PC-9 (cell line): ENCODE data around the gene ATP11C. TPM values are rescaled to one million over a fixed set of nuclear protein-coding genes. Genes with fewer than 3 reads are reported as not detected.

Experiments used
- BruUV-seq: library from RNA; stranded (reverse); fragments of 400-500 nt; replicated peaks from 2 replicates; lab custom pipeline; 2021; lab: Mats Ljungman, UMichigan
- CTCF ChIA-PET: fragments of 300-600 bp; sonication (Branson Sonifier 250); formaldehyde crosslinking; loops from one replicate; lab custom pipeline; 2022; ENCODE audit warnings: antibody characterized with exemption; lab: Charles Lee
- POLR2A ChIA-PET: fragments of 300-600 bp; sonication (Branson Sonifier 250); formaldehyde crosslinking; loops from one replicate; lab custom pipeline; 2022; ENCODE audit warnings: antibody characterized with exemption; ENCODE audit not compliant: unreplicated experiment; lab: Charles Lee
- DNase-seq, 2 experiments: peaks; one replicate each; pipeline versions ENCODE4 v3.0.0 to v3.0.0-alpha.2; 2015 to 2022; ENCODE audit warnings: mixed read lengths in 1 of 2
- H2AFZ ChIP-seq: fragments of 200-600 bp; sonication (generic); 2 replicates; pipeline ENCODE4 v1.8.1; 2017; ENCODE audit warnings: antibody characterized with exemption
- H3F3A ChIP-seq: fragments of 200-600 bp; sonication (generic); 2 replicates; pipeline ENCODE4 v1.8.1; 2017; ENCODE audit warnings: antibody characterized with exemption, mild to moderate bottlenecking, low read depth; ENCODE audit not compliant: insufficient read depth
- H3K27ac ChIP-seq: fragments of 200-600 bp; sonication (generic); 2 replicates; pipeline ENCODE4 v1.6.1; 2016; ENCODE audit warnings: mixed run types
- H3K27me3 ChIP-seq: fragments of 200-600 bp; sonication (generic); 2 replicates; pipeline ENCODE4 v1.6.1; 2016; ENCODE audit warnings: low read depth, mixed run types; ENCODE audit not compliant: insufficient read depth
- H3K36me3 ChIP-seq: fragments of 200-600 bp; sonication (generic); 2 replicates; pipeline ENCODE4 v1.6.1; 2016; ENCODE audit warnings: low read depth, mixed run types
- H3K4me1 ChIP-seq: fragments of 200-600 bp; sonication (generic); replicated peaks from 2 replicates; pipeline ENCODE4 v1.6.1; 2016; ENCODE audit warnings: mixed run types; ENCODE audit not compliant: insufficient read depth
- H3K4me2 ChIP-seq: fragments of 200-600 bp; sonication (generic); 2 replicates; pipeline ENCODE4 v1.6.1; 2017; ENCODE audit warnings: mixed run types
- H3K4me3 ChIP-seq: fragments of 200-600 bp; sonication (generic); 2 replicates; pipeline ENCODE4 v1.6.1; 2016; ENCODE audit warnings: mixed run types
- H3K79me2 ChIP-seq: fragments of 200-600 bp; sonication (generic); 2 replicates; pipeline ENCODE4 v1.6.1; 2017; ENCODE audit warnings: low read depth, mixed run types
- H3K9me2 ChIP-seq: fragments of 200-600 bp; sonication (generic); 2 replicates; pipeline ENCODE4 v1.8.1; 2017; ENCODE audit warnings: mild to moderate bottlenecking; ENCODE audit not compliant: insufficient read depth
- H3K9me3 ChIP-seq: fragments of 200-600 bp; sonication (generic); 2 replicates; pipeline ENCODE4 v1.8.1; 2016; ENCODE audit warnings: low read depth; ENCODE audit not compliant: insufficient read depth
- H4K20me1 ChIP-seq: fragments of 200-600 bp; sonication (generic); 2 replicates; pipeline ENCODE4 v1.8.1; 2017; ENCODE audit not compliant: insufficient read depth
- CTCF ChIP-seq: fragments of 200-600 bp; sonication (generic); conservative IDR thresholded peaks from 2 replicates; pipeline ENCODE4 v1.6.1; 2017; ENCODE audit warnings: mixed run types, antibody characterized with exemption, mild to moderate bottlenecking, moderate library complexity
- EZH2 ChIP-seq: fragments of 200-600 bp; sonication (generic); IDR thresholded peaks from 2 replicates; pipeline ENCODE4 v1.8.0; 2017; ENCODE audit warnings: antibody characterized with exemption, low read depth
- intact Hi-C: fragments of 100-400 bp; cut with micrococcal nuclease; formaldehyde crosslinking; loops from one replicate; pipeline ENCODE4 v1.10.0; 2022; ENCODE audit not compliant: unreplicated experiment
- total RNA-seq: library from RNA; stranded (reverse); gene quantifications from 2 replicates; pipeline ENCODE4 v1.2.3, GENCODE V29; 2021

The ATP11C gene
- total RNA-seq, 1 experiment from 2014 or later: 13.0 TPM

GRCh38 chrX:139881572-139881971 lies 51.3 kb downstream of the ATP11C start:
- CTCF ChIA-PET: no interaction called here
- DNase-seq: no peak

GRCh38 chrX:139881130-139881529 lies 51.7 kb downstream of the ATP11C start:
- Histone ChIP-seq H3K79me2 (no peaks in the 10 kb centered on the region), H3F3A (no peaks in the 10 kb centered on the region), H3K9me3 (no peaks in the 10 kb centered on the region), H2AFZ (no peak overlapping the region), H3K27me3 (no peaks in the 10 kb centered on the region), H3K4me2 (no peak overlapping the region), H3K4me3 (no peak overlapping the region), H3K9me2 (no peaks in the 10 kb centered on the region), H3K27ac (no peak overlapping the region), H3K36me3 (no peaks in the 10 kb centered on the region), H3K4me1 (no peaks in the 10 kb centered on the region), H4K20me1 (no peaks in the 10 kb centered on the region)
- no TSS peak for BruUV-seq
- intact Hi-C loops: no loop called here
- ChIA-PET POLR2A (no interaction called here), CTCF (no interaction called here)
- no peak for DNase-seq
- no peak for TF ChIP-seq CTCF
- no peak for TF ChIP-seq EZH2

More at GRCh38 chrX:139881572-139881971, 51.3 kb downstream of the ATP11C start:
- Histone ChIP-seq H3K4me2 (no peak overlapping the region), H4K20me1 (no peaks in the 10 kb centered on the region), H3K79me2 (no peaks in the 10 kb centered on the region), H3K4me3 (no peak overlapping the region), H3K4me1 (no peaks in the 10 kb centered on the region), H3K9me3 (no peaks in the 10 kb centered on the region), H3K27ac (no peak overlapping the region), H2AFZ (no peak overlapping the region), H3F3A (no peaks in the 10 kb centered on the region), H3K27me3 (no peaks in the 10 kb centered on the region), H3K9me2 (no peaks in the 10 kb centered on the region), H3K36me3 (no peaks in the 10 kb centered on the region)
- no TSS peak for BruUV-seq
- intact Hi-C loops: no loop called here
- no peak for TF ChIP-seq EZH2
- TF ChIP-seq CTCF: no peak
- POLR2A ChIA-PET: no interaction called here

- Histone ChIP-seq H2AFZ (no peak overlapping the region), H4K20me1 (no peaks in the 10 kb centered on the region), H3K9me2 (no peaks in the 10 kb centered on the region), H3F3A (no peaks in the 10 kb centered on the region), H3K4me3 (no peak overlapping the region), H3K4me2 (no peak overlapping the region), H3K79me2 (no peaks in the 10 kb centered on the region), H3K9me3 (no peaks in the 10 kb centered on the region), H3K27me3 (no peaks in the 10 kb centered on the region), H3K27ac (no peak overlapping the region), H3K36me3 (no peaks in the 10 kb centered on the region), H3K4me1 (no peaks in the 10 kb centered on the region)
- DNase-seq: no peak
- POLR2A ChIA-PET: no interaction called here
- CTCF ChIA-PET: no interaction called here
- BruUV-seq: no TSS peak
- intact Hi-C loops: no loop called here
- TF ChIP-seq CTCF: no peak
Observed at GRCh38 chrX:139877710-139878414, 55.0 kb downstream of the ATP11C start.
